ENCODE data around the gene ARHGAP15.
A peak's percentile ranks its signal among the peaks of the same experiment; 100 is the strongest.

Gene ARHGAP15

DNA sequence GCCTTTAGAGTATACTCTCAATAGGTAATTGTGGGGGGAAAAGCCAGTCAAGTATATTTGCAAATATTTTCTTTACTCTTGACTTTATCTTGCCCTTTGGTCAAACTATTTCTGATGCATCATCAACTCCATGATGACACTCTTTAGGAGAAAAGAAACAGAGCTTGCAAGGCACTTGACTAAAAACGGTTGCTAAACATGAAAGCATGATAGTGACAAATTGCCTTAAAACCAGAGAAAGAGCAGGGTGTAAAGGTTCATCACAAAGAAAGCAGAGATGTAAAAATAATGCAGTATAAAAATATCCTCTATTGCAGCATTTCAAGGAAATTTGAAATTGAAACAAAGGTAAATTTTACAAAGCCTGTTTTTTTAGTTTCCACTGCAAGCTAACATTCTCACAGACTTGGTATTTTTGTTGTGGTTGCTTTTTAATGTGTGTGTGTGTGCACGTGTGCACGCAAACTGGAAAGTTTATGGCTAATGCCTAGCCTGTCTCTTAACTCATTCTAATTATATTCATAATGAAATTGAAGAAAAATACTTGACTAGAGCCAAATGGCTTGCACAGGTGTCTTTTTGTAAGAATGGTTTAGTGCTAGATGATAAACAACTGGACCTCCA is 503.6 kb downstream of the ARHGAP15 start:
- no peak overlapping the region for H3K4me3 Mint-ChIP-seq
- H3K36me3 Mint-ChIP-seq (ENCODE audit: low read depth), result no peaks in the 10 kb centered on the region
- no peaks in the 10 kb centered on the region for H3K4me1 Mint-ChIP-seq
- no peak overlapping the region for H3K27ac Mint-ChIP-seq
- peaks cover 17% of the 10 kb centered on the region for H3K9me3 Mint-ChIP-seq
- DNase-seq, result no peak
- H3K27me3 Mint-ChIP-seq (ENCODE audit: low read depth, poor library complexity), result no peaks in the 10 kb centered on the region
- TF ChIP-seq, protein P1, sequence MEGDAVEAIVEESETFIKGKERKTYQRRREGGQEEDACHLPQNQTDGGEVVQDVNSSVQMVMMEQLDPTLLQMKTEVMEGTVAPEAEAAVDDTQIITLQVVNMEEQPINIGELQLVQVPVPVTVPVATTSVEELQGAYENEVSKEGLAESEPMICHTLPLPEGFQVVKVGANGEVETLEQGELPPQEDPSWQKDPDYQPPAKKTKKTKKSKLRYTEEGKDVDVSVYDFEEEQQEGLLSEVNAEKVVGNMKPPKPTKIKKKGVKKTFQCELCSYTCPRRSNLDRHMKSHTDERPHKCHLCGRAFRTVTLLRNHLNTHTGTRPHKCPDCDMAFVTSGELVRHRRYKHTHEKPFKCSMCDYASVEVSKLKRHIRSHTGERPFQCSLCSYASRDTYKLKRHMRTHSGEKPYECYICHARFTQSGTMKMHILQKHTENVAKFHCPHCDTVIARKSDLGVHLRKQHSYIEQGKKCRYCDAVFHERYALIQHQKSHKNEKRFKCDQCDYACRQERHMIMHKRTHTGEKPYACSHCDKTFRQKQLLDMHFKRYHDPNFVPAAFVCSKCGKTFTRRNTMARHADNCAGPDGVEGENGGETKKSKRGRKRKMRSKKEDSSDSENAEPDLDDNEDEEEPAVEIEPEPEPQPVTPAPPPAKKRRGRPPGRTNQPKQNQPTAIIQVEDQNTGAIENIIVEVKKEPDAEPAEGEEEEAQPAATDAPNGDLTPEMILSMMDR (IDR thresholded peaks at IDR 0.05), result no peak

DNA sequence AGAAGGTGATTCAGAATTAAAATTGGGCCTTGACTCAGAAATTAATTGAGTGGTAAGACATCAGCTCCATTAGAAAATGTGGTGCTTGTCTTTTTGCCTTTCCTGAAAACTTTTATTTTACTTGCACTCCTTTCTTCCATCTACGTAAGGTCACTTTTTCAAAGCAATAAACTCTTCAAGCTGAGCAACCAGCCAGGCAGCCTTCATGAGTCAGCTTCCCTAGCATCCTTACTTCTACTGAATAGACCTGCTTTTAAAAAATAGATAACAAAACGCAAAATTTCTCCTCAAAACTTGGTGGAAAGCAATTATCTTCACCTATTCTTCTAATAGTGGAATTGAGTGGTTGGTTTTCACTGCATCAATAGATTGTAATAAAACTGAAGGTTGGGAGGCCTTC is 504.2 kb downstream of the ARHGAP15 start:
- peaks cover 17% of the 10 kb centered on the region for H3K9me3 Mint-ChIP-seq
- H3K27me3 Mint-ChIP-seq (ENCODE audit: low read depth, poor library complexity), result no peaks in the 10 kb centered on the region
- H3K4me3 Mint-ChIP-seq, result no peak overlapping the region
- H3K27ac Mint-ChIP-seq, result peak overlapping the region; percentile 26
- TF ChIP-seq, protein P1 (IDR thresholded peaks at IDR 0.05), result no peak
- no peak for DNase-seq
- no peaks in the 10 kb centered on the region for H3K4me1 Mint-ChIP-seq
- H3K36me3 Mint-ChIP-seq (ENCODE audit: low read depth), result no peaks in the 10 kb centered on the region

DNA sequence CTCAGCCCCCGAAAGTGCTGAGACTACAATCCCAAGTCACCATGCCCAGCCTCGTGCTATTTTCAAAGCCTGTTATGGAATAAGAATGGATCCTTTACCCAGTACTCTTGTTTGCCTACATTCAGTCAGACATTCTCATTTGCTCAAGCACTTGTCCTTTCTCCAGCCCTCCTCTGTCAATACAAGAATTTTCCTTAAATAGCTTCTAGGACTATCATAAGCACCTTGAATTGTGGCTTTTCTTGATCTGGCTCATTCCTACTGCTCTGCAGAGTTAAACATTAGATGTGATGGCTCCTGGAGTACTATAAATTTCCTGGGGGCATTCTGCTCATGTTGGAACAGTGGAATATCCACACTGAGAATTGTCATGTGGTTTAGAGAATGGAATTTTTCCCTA is 506.1 kb downstream of the ARHGAP15 start:
- H3K36me3 Mint-ChIP-seq (ENCODE audit: low read depth), result no peaks in the 10 kb centered on the region
- no peaks in the 10 kb centered on the region for H3K27me3 Mint-ChIP-seq (ENCODE audit: low read depth, poor library complexity)
- no peak overlapping the region for H3K27ac Mint-ChIP-seq
- H3K4me1 Mint-ChIP-seq, result no peaks in the 10 kb centered on the region
- H3K4me3 Mint-ChIP-seq, result no peak overlapping the region
- no peak for DNase-seq
- H3K9me3 Mint-ChIP-seq, result peaks cover 17% of the 10 kb centered on the region
- TF ChIP-seq, protein P1 (IDR thresholded peaks at IDR 0.05), result no peak

DNA sequence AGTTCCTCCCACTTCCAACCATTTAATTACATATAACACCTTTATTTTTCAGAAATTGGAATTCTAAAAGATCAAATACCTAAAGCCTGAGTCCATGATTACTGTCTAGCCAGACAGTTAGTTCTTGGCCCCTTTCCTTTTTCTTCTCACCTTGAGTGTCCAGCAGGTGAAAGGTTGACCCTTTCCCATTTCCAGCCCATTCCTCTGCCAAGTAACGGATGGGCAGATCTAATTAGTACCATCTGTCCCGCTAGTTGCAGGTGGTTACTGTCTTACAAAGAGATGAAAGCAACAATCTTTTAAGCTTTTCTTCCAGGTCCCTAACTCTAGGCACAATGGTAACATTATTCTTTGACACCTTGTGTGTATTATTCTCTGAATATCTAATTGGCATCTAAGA is 506.7 kb downstream of the ARHGAP15 start:
- Mint-ChIP-seq H3K9me3 (peaks cover 17% of the 10 kb centered on the region), H3K4me3 (no peak overlapping the region), H3K4me1 (no peaks in the 10 kb centered on the region), H3K27ac (no peak overlapping the region), H3K36me3 (ENCODE audit: low read depth) (no peaks in the 10 kb centered on the region), H3K27me3 (ENCODE audit: low read depth, poor library complexity) (no peaks in the 10 kb centered on the region)
- DNase-seq, result no peak
- TF ChIP-seq, protein P1 (IDR thresholded peaks at IDR 0.05), result no peak

DNA sequence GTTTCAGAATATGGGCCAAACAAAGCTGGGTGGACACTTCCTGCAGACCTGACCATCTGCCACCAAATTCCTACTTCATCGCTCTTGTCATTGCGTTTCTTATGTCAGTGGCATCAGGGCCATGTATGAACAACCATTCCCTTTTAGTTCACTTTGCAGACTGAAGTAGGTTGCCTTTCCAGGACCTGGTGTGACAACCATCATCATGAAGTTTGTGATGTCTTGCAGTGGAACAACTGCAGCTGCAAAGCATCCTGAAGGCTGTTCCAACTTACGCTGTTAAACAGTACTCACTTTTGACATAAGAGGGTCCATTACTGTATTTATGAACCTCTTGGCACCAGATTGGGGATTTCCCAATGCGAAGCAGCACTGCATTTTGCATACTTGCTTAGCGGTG is 511.6 kb downstream of the ARHGAP15 start:
- no peak for DNase-seq
- H3K9me3 Mint-ChIP-seq, result peaks cover 17% of the 10 kb centered on the region
- H3K27ac Mint-ChIP-seq, result no peak overlapping the region
- peaks cover 6% of the 10 kb centered on the region for H3K4me1 Mint-ChIP-seq
- no peaks in the 10 kb centered on the region for H3K27me3 Mint-ChIP-seq (ENCODE audit: low read depth, poor library complexity)
- TF ChIP-seq, protein P1 (IDR thresholded peaks at IDR 0.05), result no peak
- no peaks in the 10 kb centered on the region for H3K36me3 Mint-ChIP-seq (ENCODE audit: low read depth)
- H3K4me3 Mint-ChIP-seq, result no peak overlapping the region

DNA sequence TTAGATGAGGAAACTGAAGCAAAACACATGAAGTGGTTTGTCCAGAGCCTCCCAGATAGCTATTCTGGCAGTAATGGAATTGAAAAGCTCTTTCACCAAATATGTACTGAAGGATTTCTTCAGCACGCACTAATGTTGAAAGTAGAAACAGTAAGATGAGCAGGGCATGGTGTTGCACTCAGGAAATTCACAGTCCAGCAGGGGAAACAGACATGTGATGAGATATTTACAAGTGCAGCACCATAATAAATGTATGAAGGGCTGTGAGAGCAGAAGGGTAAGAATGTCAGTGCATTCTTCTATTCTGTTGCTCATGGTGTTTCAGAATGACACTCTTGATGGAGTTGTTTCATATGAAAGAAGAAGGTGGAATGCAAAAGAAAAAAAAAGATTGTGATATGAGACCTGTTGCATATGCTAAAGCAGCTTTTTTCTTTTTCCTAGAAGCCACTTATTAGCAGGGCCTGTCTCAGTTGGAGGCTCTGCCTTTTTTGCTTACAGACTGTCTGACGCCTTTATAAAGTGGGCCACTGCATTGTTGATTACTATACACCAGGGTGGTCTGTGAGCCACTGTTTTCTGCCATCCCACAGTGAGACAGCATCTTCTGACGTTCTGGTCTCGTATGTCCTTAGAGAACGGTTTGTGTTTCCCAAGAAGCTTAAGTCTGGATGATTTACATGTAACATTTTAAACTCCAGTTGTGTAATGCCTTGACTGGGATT is 516.9 kb downstream of the ARHGAP15 start:
- peaks cover 6% of the 10 kb centered on the region for H3K4me1 Mint-ChIP-seq
- TF ChIP-seq, protein P1 (IDR thresholded peaks at IDR 0.05), result no peak
- peaks cover 4% of the 10 kb centered on the region for H3K27me3 Mint-ChIP-seq (ENCODE audit: low read depth, poor library complexity)
- no peak overlapping the region for H3K4me3 Mint-ChIP-seq
- H3K36me3 Mint-ChIP-seq (ENCODE audit: low read depth), result no peaks in the 10 kb centered on the region
- H3K9me3 Mint-ChIP-seq, result no peaks in the 10 kb centered on the region
- DNase-seq, result no peak
- no peak overlapping the region for H3K27ac Mint-ChIP-seq
